Measurements from ENCODE around the gene EVA1C.
"Not testable (repeated sequence)": the region's sequence is repeated elsewhere in the genome, so short reads cannot be mapped to it uniquely, and the experiment has no call there.

EVA1C gene

DNA sequence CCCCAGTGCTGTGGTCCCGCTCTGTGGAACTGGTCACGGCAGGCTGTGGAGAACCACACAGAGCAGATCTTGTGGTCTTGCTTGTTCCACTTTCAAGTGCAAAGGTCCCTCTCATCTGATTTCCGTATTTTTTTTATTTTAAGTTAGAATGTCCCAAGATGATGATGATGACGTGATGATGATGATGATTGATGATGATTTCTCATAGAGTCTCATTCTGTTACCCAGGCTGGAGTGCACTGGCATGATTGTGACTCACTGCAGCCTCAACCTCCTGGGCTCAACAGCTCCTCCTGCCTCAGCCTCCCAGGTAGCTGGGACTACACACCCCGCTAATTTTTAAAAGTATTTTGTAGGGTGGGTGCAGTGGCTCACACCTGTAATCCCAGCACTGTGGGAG is 12.2 kb downstream of the EVA1C start:
- DNase-seq (ENCODE audit: low spot score), result no peak

DNA sequence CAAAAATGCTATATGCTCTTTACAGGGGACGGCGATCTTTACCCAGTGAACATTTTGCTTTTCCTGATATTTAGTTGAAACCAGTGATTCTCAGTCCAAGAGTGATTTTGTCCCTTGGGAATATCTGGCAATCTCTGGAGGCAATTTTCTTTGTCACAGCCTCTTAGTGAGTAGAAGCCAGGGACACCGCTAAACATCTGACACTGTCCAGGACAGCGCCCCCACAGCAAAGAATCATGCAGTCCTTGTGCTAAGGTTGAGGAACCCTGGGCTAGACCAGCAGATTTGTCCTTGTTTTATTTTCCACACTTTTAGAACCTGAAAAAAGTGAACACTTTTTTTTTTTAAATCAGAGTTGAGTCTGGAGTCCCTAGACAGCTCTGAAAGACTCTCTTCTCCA is 13.1 kb downstream of the EVA1C start:
- DNase-seq (ENCODE audit: low spot score), result no peak

DNA sequence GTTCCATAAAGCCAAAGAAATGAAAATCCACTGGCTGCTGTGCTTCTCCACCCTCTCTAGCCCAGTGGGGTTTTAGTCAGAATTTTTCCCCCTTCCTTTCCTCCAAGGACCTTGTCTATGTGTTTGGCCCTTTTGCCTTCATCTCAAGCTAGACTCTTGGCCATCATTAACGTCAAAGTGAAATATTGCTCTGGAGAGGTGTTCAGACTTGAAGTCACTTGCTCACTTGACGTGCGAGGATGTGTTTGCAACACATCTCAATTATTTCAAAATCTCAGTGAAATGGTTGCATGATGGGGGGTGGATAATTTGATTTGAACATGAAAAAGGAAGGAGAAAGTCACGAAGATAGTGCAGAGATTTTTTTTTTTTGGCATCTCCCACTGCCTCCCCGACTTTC is 13.6 kb downstream of the EVA1C start:
- DNase-seq (ENCODE audit: low spot score), result no peak

DNA sequence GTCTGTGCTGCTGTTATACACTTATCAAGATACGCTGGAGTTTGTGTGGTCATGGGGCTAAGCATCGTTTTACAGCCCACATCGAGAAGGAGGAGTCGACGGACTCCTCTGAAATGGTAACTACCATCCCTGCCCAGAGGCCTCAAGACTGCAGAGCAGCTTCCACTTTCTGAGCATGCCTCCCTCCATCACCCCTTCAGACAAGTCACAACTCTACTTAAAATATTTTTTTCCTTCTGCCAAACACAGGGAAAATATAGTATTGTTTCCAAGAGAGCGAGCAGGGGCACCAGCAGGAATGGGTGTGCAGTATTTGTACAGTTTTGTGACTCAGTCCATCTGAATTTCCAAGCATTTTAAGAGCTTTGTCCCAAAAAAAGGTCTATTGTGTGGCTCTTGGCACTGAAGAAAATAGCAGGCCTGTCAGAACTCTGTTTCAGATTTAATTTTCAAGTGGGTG is 14.1 kb downstream of the EVA1C start:
- DNase-seq (ENCODE audit: low spot score), result no peak

DNA sequence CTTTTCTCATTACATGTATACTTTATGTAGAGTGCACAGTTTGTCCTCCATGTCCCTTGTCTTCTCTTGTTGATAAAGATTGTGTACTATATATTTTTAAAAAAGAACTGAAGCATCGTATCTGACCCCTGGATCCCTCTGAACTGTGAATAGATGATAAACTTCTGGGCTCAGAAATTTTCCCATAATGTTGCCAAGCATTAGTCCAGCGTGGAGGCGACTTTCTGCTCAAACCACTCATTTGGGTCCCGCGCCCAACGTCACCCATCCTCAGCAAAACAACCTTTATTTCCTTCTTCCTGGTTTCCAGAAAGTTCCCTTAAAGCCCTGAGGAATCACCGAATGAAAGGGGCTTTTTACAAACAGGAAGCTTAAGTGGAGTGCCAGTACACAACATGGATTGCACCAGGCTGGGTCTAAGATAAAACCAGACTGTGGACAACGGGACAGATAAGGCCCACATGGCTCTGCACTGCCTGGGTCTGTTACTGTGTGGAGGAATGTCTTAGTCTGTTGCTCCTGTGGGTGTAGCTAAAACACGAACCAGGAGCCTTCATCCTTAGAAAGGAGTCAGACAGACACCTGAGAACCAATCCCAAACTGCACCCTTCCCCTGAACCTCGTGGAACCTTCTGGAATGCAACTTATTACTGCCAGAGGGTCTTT is 15.6 kb downstream of the EVA1C start:
- no peak for DNase-seq (ENCODE audit: low spot score)

DNA sequence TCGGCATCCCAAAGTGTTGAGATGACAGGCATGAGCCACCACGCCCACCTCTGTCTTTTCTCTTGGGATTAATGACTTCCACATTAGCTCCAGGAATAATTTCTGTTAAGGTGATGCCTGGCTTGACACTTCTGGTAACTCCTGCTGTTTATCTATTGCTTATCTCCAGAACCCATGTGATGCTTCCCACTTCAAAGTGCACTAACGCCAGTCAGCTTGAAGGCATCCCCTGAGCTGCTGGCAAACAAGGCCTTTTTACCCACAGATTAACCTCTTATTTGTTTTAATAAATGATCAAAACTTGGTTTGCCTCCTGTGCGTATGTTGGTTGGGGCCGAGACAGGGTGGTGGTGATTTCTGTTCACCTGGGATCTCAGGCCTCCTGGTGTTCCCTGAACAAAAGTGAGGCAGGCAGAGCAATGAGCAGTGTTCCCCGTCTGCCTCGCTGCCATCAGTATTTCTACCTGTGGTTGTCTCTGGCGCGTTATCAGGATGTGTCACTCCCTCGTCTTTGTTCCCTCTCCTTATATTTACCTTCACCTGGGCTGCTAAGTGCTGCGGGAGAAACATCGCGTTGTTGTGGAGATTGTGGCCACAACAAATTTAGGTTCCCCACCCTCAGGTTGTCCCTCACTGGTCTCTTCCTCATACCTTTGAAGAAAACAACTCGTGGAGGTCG is 20.6 kb downstream of the EVA1C start:
- DNase-seq (ENCODE audit: low spot score), result not testable (repeated sequence)

DNA sequence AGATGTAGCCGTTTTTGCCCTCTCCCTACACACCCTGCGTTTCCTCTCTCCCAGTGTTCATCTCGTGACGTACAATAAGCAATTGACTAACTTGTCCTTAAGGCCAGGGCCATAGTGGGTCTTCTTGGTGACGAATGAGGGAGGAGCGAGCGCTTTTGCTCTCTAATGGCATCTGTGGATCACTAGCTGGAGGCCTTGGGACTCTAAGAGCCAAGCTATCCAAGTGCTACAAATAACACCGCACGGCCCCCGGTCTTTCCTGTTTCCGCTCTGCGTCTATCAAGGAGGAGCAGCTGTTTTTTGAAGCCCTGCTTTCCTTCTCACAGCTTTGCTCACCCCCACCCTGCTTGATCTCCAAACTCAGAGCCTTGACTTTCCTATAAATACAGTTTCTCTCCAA is 25.2 kb downstream of the EVA1C start:
- no peak for DNase-seq (ENCODE audit: low spot score)

DNA sequence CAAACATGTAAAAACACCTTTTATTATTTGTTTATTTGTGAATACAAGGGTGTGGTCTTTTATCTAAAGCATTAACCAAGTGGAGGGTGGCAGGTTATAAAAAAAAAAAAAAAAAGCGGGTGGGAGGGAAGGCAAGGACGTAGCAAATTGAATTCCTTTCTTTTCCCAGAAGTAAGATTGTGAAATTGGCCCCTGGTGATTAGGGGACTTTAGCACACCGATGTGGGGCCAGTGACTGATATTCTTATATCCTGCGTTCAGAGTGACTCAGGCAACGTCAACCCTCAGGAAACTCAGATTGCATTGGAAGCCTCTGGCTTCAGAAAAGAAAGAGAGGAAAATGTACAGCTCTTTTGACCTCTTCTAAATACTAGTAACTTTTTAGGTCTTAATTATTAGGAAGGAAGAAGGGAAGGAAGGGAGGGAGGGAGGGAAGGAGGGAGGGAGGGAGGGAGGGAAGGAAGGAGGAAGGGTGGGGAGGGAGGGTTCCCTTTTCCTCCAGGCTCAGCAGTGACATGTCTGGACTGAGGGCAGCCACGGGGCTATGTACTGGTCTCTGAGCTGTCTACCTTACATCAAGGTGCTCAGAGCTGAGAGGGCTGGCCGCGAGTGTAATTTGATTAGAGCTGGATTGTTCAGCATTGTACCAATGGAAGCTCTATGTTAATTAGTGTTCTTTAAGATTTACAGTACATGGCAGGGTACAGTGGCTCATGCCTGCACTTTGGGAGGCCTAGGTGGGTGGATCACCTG is 30.2 kb downstream of the EVA1C start:
- no peak for DNase-seq (ENCODE audit: low spot score)

DNA sequence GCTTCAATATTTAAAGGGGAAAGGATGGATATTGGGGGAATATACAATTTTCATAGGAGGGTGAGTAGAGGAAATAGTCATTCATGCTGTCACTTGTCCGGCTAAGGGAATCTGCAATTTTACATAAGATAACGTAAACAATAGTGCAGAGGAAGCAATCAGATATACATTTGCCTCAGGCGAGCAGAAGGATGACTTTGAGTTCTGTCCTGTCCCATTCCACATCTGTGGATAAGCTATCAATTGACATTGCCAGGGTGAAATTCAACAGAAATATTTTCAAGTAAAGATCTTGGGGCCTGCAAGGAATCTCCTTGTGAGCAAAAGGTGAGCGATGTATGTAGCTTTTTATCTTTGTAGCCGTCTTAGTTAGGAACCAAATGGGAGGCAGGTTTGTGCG is 32.6 kb downstream of the EVA1C start:
- DNase-seq (ENCODE audit: low spot score), result no peak

DNA sequence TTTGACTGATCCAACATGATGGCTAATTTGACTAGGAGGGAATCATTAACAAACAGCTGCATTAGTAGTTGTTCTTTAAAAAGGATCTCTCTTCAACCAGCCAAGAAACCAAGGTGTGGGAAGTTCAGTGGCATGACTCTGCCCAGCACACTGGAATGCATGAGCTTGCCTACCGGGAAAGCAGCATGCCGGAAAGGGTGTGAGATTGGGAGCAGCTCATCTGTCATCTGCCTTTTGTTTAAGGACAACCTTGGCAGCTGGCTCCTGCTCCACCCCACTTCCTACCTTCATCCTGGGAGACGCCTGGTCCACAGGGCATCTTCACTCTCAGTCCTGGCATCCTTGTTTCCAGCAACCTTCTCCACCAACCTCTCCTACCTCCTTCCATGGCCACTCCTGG is 33.9 kb downstream of the EVA1C start:
- not testable (repeated sequence) for DNase-seq (ENCODE audit: low spot score)

DNA sequence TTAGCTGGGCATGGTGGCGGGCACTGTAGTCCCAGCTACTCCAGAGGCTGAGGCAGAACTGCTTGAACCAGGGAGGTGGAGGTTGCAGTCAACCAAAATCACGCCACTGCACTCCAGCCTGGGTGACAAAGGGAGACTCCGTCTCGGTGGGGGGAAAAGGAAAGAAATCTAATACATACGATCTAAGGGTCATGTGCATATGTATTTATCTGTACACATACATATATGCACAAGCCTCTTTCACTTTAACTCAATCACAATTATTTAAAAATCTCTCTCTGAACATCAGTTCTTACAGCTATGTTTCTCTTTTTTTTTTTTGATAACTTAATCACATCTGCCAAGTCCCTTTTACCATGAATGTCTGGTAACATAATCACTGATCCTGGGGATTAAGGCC is 34.7 kb downstream of the EVA1C start:
- DNase-seq (ENCODE audit: low spot score), result no peak

DNA sequence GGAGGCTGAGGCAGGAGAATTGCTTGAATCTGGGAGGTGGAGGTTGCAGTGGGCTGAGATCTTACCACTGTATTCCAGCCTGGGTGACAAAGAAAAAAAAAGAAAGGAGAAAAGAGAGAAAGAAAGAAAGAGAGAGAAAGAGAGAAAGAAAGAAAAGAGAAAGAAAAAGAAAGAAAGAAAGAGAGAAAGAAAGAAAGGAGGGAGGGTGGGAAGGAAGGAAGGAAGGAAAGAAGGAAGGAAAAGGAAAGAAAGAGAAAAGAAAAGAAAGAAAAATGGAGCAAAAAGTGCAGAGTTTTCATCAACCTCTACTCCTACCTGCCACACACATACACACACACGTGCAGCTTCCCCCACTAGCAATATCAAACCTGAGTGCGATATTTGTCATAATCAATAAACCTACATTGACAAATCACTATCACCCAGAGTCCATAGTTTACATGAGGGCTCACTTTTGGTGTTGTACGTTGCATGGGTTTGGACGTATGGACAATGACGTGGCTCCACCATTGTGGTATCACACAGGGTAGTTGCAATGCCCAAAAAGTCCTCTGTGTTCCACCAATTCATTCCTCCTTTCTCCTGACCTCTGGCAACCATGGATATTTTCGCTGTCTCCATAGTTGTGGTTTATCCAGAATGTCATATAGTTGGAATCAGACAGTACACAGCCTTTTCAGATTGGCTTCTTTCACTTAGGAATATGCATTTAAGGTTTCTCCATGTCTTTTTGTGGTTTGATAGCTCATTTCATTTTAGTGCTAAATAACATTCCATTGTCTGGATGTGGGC is 36.5 kb downstream of the EVA1C start:
- no peak for DNase-seq (ENCODE audit: low spot score)

DNA sequence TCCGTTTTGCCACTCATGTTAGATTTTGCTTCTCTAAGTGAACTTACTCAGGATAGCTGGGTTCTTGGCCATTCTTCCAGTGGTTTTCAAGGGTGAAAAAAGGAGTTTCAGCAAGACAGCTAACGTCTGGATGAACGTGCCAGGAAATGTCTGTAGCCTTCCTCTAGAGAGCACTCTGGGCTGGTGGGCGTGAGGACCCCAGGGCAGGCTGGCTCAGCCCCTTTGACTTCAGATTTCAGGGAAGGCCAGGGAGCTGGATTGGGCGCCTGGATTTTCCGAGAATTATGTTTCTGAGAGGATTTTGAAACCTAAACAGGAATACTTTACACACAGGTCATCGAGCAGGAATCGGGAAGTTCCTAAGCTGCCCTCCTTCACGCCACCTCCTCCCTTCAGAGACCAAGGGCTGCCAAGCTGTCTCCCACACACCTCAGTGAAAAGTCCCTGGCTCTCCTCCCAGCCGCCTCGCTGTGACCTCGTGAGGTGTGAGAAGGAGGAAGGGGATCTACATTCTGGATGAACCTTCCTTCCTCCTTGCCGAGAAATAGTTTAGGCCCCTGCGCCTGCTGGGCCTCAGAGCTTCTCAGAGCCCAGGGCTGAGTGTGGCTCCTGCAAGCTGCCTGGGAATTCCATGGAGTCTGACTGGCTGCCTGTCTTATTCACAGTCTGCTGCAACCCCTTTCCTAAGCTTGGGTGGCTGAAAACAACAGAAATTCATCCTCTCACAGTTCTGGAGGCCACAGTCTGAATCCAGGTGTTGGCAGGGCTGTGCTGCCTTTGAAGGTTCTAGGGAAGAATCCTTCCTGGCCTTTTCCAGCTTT is 38.6 kb downstream of the EVA1C start:
- DNase-seq (ENCODE audit: low spot score), result not testable (repeated sequence)

DNA sequence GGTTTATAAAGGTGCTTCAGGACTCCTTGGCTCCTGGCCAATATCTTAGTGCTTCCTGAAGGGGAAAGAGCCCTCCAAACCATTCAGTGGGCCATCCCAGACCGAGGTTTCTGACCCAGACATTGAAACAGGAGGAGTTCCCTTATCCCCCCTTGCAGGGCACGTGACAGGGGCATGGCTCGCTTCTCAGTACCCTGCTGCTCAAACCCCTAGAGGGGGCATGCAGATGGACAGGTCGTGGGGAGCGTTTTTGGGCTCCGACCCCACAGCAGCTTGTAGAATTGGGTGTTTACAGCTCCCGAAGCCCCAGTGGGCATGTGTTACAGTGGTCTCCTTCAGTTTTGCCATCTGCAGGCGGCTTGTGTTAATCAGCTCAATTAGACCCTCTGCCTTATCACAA is 39.7 kb downstream of the EVA1C start:
- not testable (repeated sequence) for DNase-seq (ENCODE audit: low spot score)

DNA sequence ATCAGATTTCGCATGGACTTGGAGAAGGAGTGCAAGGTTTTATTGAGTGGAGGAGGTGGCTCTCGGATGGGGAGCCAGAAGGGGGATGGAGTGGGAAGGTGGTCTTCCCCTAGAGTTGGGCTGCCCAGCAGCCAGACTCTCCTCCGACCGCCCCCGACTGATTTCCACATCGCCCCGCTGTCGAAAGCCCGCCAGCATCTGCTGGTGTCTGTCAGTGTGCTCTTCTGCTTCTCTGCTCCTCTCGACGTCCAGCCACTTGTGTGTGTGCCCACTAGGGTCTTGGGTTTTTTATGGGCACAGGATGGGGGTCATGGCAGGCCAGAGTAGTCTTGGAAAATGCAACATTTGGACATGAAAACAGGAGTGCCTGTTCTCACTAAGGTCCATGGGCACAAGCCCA is 40.1 kb downstream of the EVA1C start:
- DNase-seq (ENCODE audit: low spot score), result no peak

DNA sequence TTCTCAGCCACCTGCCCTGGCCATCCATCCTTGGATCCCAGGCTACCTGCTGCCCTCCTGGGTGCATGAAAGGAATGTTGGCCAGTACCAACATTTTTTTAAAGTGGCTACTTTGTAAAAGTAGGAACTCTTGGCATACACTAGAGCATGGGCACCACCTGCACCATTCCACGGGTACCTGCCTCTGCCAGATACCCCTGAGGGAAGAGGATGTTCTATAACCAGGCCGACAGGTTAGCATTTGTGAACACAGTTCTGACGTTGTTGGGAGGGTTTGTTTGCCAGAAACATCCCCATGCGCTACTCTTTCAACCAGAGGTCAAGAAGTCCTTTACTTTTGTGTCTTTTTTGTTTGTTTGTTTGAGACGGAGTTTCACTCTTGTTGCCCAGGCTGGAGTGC is 43.0 kb downstream of the EVA1C start:
- DNase-seq (ENCODE audit: low spot score), result no peak

DNA sequence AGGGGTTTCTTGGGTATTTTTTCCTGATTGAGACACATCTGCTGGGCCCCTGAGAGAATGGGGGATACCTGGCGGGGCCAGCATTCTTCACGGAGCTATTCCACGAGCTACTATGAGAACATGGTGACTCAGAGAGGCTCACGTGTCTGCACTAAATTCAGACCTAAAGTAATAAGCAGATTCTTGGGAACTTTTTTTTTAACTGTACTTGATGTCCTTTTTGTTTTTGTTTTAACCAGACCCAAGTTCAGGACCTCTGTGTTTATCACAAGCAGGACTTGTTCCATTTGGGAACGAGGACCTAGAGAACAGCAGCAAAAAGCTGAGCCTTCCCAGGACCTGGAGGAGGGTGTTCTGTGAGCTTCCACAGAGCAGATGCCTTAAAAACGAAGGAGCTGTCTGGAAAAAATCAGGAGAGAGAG is 44.0 kb downstream of the EVA1C start:
- no peak for DNase-seq (ENCODE audit: low spot score)

DNA sequence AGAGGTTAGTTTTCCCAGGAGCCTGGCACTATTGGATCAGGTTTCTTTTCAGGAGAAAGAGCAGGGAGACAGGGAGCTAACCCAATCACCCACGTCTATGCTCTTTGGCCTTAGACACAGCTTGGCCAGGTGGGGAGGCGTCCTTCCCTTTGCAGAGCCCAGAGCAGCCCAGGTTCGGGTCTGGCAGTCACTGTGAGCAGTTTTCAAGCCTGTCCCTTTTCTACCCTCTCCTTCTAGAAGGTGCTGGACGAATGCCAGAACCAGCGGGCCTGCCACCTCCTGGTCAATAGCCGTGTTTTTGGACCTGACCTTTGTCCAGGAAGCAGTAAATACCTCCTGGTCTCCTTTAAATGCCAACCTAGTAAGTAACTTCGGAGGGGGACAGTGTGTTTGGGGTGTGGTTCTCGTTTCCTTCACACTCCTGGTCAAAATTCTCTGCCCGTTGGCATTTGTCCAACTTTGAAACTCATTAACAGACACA is 44.9 kb downstream of the EVA1C start:
- no peak for DNase-seq (ENCODE audit: low spot score)

DNA sequence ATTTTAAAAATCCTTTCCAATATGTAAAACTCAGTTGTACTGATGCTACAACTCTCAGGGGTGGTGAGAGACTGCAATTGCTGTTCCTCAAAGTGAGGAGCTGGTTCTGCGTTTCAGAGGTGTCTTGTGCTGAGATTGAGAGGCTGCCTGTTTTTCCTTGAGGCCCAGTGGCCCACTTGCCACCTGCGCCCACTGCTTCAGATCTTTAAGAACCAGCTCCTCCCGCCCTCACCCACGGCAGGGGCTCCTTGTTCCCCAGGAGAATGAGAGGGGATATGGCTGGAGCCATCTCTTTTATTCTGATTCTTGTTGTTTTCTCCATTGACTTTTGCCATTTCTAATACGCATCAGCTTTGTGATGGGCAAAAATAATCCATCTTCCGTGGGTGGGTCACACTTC is 45.5 kb downstream of the EVA1C start:
- DNase-seq (ENCODE audit: low spot score), result no peak

DNA sequence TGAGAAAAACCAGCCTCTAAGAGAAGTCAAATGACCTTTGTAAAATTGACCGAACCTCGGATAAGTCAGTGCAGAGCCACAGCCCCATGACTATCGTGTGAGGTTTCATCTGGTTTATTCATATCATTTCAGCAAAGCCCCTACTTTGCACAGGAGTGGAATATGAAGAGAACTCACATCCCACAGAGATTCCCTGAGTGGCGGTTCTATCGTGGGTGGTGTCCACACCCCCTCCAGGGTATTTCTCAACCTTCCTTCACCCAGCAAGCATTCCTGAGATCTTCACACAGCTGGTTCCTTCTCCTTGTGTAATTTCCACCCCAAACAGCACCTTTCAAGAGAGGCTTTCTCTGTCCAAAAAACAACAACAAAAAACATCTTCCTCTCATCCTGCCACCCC is 47.5 kb downstream of the EVA1C start:
- DNase-seq (ENCODE audit: low spot score), result no peak

DNA sequence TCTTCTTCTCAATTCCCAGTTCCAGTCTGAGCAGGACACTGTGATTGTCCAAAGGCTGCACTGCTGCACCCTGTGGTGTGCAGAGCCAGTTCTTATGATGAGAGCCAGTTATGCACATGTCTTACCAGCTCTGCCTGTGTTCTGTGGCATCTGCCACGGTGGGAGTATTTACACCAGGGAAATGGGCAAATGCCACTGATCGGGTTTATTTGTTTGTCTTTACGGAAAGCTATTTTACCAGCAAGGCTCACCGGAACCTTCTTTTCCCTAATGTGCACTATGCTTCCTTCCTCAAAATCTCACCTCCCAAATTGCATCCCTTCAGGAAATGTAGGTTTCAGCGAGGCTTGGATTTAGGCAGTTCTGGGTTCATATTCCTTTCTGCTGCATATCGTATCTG is 49.0 kb downstream of the EVA1C start:
- no peak for DNase-seq (ENCODE audit: low spot score)

Measured in ecto neural progenitor cell (in vitro differentiated cells).